Liver (tissue), 9 donors: ENCODE measurements around the gene GRID1. TPM values are rescaled to one million over a fixed set of nuclear protein-coding genes. Genes with fewer than 3 reads are reported as not detected.

Experiments used
- DNase-seq: peaks from one replicate; pipeline ENCODE4 v3.0.0-alpha.2; 2017; ENCODE audit warnings: low spot score
- H3K27ac ChIP-seq, 2 donors: one replicate each; pipeline ENCODE4 v1.7.0; 2013; ENCODE audit warnings: inconsistent platforms in 2 of 2, low read length in 2 of 2, control low read depth in 1 of 2, low read depth in 1 of 2, mild to moderate bottlenecking in 1 of 2
- H3K27me3 ChIP-seq, 4 donors: one replicate each; pipeline versions ENCODE4 v1.6.1 to v1.7.0; 2013; ENCODE audit warnings: low read length in 3 of 4, inconsistent platforms in 1 of 4, mild to moderate bottlenecking in 1 of 4, moderate library complexity in 1 of 4; ENCODE audit not compliant: control insufficient read depth in 4 of 4, insufficient read depth in 4 of 4
- H3K36me3 ChIP-seq, 4 donors: one replicate each; pipeline versions ENCODE4 v1.6.1 to v1.7.0; 2013; ENCODE audit warnings: low read length in 3 of 4, mild to moderate bottlenecking in 3 of 4, low read depth in 1 of 4, moderate library complexity in 1 of 4; ENCODE audit not compliant: control insufficient read depth in 4 of 4, insufficient read depth in 3 of 4
- H3K4me1 ChIP-seq, 4 donors: one replicate each; pipeline versions ENCODE4 v1.6.1 to v1.7.0; 2013; ENCODE audit warnings: low read length in 3 of 4, mild to moderate bottlenecking in 3 of 4, moderate library complexity in 1 of 4; ENCODE audit not compliant: control insufficient read depth in 4 of 4, insufficient read depth in 4 of 4
- H3K4me3 ChIP-seq, 3 donors: one replicate each; pipeline versions ENCODE4 v1.6.1 to v1.7.0; 2013; ENCODE audit warnings: low read length in 3 of 3, control low read depth in 1 of 3, low read depth in 1 of 3, mild to moderate bottlenecking in 1 of 3
- H3K9ac ChIP-seq, 2 donors: one replicate each; pipeline ENCODE4 v1.7.0; 2013; ENCODE audit warnings: low read length in 2 of 2, mild to moderate bottlenecking in 2 of 2, moderate library complexity in 2 of 2, control low read depth in 1 of 2, low read depth in 1 of 2
- H3K9me3 ChIP-seq, 4 donors: one replicate each; pipeline versions ENCODE4 v1.6.1 to v1.7.0; 2013; ENCODE audit warnings: low read length in 3 of 4; ENCODE audit not compliant: control insufficient read depth in 4 of 4
- ATF3 ChIP-seq: IDR thresholded peaks from 2 replicates; pipeline ENCODE4 v1.6.1; 2016; ENCODE audit warnings: antibody characterized with exemption
- CTCF ChIP-seq: fragments of 150-350 bp; IDR thresholded peaks from 2 replicates; pipeline ENCODE4 v1.5.1; 2017; ENCODE audit warnings: improper control_type of control experiment, low read depth, low read length; ENCODE audit not compliant: missing input control
- EGR1 ChIP-seq, 2 donors: IDR thresholded peaks; 2 replicates each; pipeline ENCODE4 v1.6.1; 2016 to 2018; ENCODE audit warnings: antibody characterized with exemption in 2 of 2, low read depth in 2 of 2
- FOXA1 ChIP-seq: IDR thresholded peaks from 2 replicates; pipeline ENCODE4 v1.6.1; 2016; ENCODE audit warnings: antibody characterized with exemption
- FOXA2 ChIP-seq: IDR thresholded peaks from 2 replicates; pipeline ENCODE4 v1.6.1; 2016; ENCODE audit warnings: antibody characterized with exemption
- HNF4A ChIP-seq, 2 donors: conservative IDR thresholded peaks; 2 replicates each; pipeline ENCODE4 v1.6.1; 2016; ENCODE audit warnings: antibody characterized with exemption in 2 of 2, mild to moderate bottlenecking in 2 of 2
- HNF4G ChIP-seq: IDR thresholded peaks from 2 replicates; pipeline ENCODE4 v1.6.1; 2016; ENCODE audit warnings: antibody characterized with exemption
- JUND ChIP-seq, 2 donors: IDR thresholded peaks; 2 replicates each; pipeline ENCODE4 v1.6.1; 2016; ENCODE audit warnings: antibody characterized with exemption in 2 of 2
- MAX ChIP-seq: IDR thresholded peaks from 2 replicates; pipeline ENCODE4 v1.6.1; 2016; ENCODE audit warnings: antibody characterized with exemption
- NR2F2 ChIP-seq: IDR thresholded peaks from 2 replicates; pipeline ENCODE4 v1.6.1; 2016; ENCODE audit warnings: antibody characterized with exemption
- RAD21 ChIP-seq, 2 donors: IDR thresholded peaks; 2 replicates each; pipeline ENCODE4 v1.6.1; 2016; ENCODE audit warnings: antibody characterized with exemption in 2 of 2, mild to moderate bottlenecking in 2 of 2
- REST ChIP-seq: IDR thresholded peaks from 2 replicates; pipeline ENCODE4 v1.6.1; 2016; ENCODE audit warnings: antibody characterized with exemption, mild to moderate bottlenecking
- RXRA ChIP-seq, 2 donors: IDR thresholded peaks; 2 replicates each; pipeline ENCODE4 v1.6.1; 2017 to 2018; ENCODE audit warnings: antibody characterized with exemption in 2 of 2, mild to moderate bottlenecking in 1 of 2
- SP1 ChIP-seq: IDR thresholded peaks from 2 replicates; pipeline ENCODE4 v1.6.1; 2018; ENCODE audit warnings: antibody characterized with exemption, mild to moderate bottlenecking
- TAF1 ChIP-seq: conservative IDR thresholded peaks from 2 replicates; pipeline ENCODE4 v1.6.1; 2016; ENCODE audit warnings: antibody characterized with exemption, mild to moderate bottlenecking
- YY1 ChIP-seq: IDR thresholded peaks from 2 replicates; pipeline ENCODE4 v1.6.1; 2016; ENCODE audit warnings: antibody characterized with exemption, mild to moderate bottlenecking
- ZBTB33 ChIP-seq: IDR thresholded peaks from 2 replicates; pipeline ENCODE4 v1.6.1; 2016; ENCODE audit warnings: antibody characterized with exemption
- WGBS: extraction: QIAGEN DNeasy Blood & Tissue Kit; methylation state at CpG from one replicate; pipeline ENCODE4 v1.1.7; 2013; 5-methylcytosine and 5-hydroxymethylcytosine counted together
- polyA plus RNA-seq, 2 donors: library from polyadenylated mRNA; stranded (reverse) in 1 of 2; unstranded in 1 of 2; fragments of 200-250 nt in 1 of 2; fragments of >200 nt in 1 of 2; fragmentation: Nextera tagmentation in 1 of 2; extraction: Ambion mirVana in 1 of 2; gene quantifications; one replicate each; pipeline versions ENCODE4 v1.2.1 to v1.2.3, GENCODE V29; 2013 to 2015
- total RNA-seq, 2 donors: library from RNA; depleted of rRNA; stranded (reverse); fragments of >200 nt; gene quantifications; one replicate each; pipeline ENCODE4 v1.2.3, GENCODE V29; 2014
- donor health status: healthy.
- donor health status: healthy.
- donor health status: healthy.
- donor health status: healthy.
- donor health status: healthy.

The GRID1 gene
- total and polyA plus RNA-seq, 4 donors, result 0.09 to 0.17 (median 0.14) TPM; not detected in 1

GRCh38 chr10:86138551-86139065 is 228.0 kb downstream of the GRID1 start:
- TF ChIP-seq TAF1, result no peak
- no peak for TF ChIP-seq YY1
- Histone ChIP-seq H3K4me3 (no peak overlapping the region), H3K27me3 (no peaks in the 10 kb centered on the region), H3K4me1 (no peaks in the 10 kb centered on the region), H3K9ac (no peak overlapping the region), H3K9me3 (no peaks in the 10 kb centered on the region), H3K27ac (no peak overlapping the region), H3K36me3 (no peaks in the 10 kb centered on the region)
- WGBS, result 93% methylated on average over 18 of the region's 18 CpGs
- DNase-seq, result no peak

GRCh38 chr10:86137561-86137960 is 229.0 kb downstream of the GRID1 start:
- no peak for DNase-seq
- Histone ChIP-seq H3K4me1 (no peaks in the 10 kb centered on the region), H3K9me3 (no peaks in the 10 kb centered on the region), H3K27ac (no peak overlapping the region), H3K27me3 (no peaks in the 10 kb centered on the region), H3K4me3 (no peak overlapping the region), H3K36me3 (no peaks in the 10 kb centered on the region), H3K9ac (no peak overlapping the region)
- 92% methylated on average over 7 of the region's 7 CpGs for WGBS
- no peak for TF ChIP-seq NR2F2
- TF ChIP-seq FOXA2, result no peak
- no peak for TF ChIP-seq JUND (IDR thresholded peaks at IDR 0.05)
- TF ChIP-seq HNF4A (conservative IDR thresholded peaks at IDR 0.05), result no peak
- TF ChIP-seq RXRA (IDR thresholded peaks at IDR 0.05), result no peak
- TF ChIP-seq YY1, result no peak
- TF ChIP-seq RAD21 (IDR thresholded peaks at IDR 0.05), result no peak
- TF ChIP-seq ZBTB33, result no peak
- TF ChIP-seq ATF3, result no peak
- no peak for TF ChIP-seq TAF1
- TF ChIP-seq FOXA1, result no peak
- no peak for TF ChIP-seq HNF4G
- TF ChIP-seq SP1, result no peak
- no peak for TF ChIP-seq CTCF
- TF ChIP-seq EGR1 (IDR thresholded peaks at IDR 0.05; ENCODE audit: low read depth in 2 of 2), result no peak

- Histone ChIP-seq H3K4me1 (no peaks in the 10 kb centered on the region), H3K9me3 (no peaks in the 10 kb centered on the region), H3K9ac (no peak overlapping the region), H3K4me3 (no peak overlapping the region), H3K36me3 (no peaks in the 10 kb centered on the region), H3K27ac (no peak overlapping the region), H3K27me3 (no peaks in the 10 kb centered on the region)
- TF ChIP-seq REST (no peak), HNF4A (conservative IDR thresholded peaks at IDR 0.05) (no peak), TAF1 (no peak), MAX (no peak), RXRA (IDR thresholded peaks at IDR 0.05) (no peak), YY1 (no peak), NR2F2 (no peak)
- no peak for DNase-seq
- WGBS, result 82% methylated on average over 4 of the region's 4 CpGs
These were observed 229.7 kb downstream of the GRID1 start for GRCh38 chr10:86136934-86137333.
